Kidney capillary endothelial cell (primary cell): ENCODE data around the gene PTPN14.

ENCODE experiments used
- DNase-seq: peaks from one replicate; pipeline ENCODE4 v3.0.0-alpha.2; 2018; ENCODE audit warnings: low spot score

Gene PTPN14

GRCh38 chr1:214331827-214332423, 219.5 kb downstream of the PTPN14 start:
- peak; percentile 63 for DNase-seq

GRCh38 chr1:214331180-214331579, 220.2 kb downstream of the PTPN14 start:
- no peak for DNase-seq

- DNase-seq, result no peak
Measured at GRCh38 chr1:214330715-214331114, 220.7 kb downstream of the PTPN14 start.

- no peak for DNase-seq
Measured at GRCh38 chr1:214330222-214330621, 221.2 kb downstream of the PTPN14 start.

GRCh38 chr1:214329470-214330220, 221.8 kb downstream of the PTPN14 start:
- no peak for DNase-seq

GRCh38 chr1:214328770-214329469, 222.5 kb downstream of the PTPN14 start:
- DNase-seq, result peak; percentile 74

GRCh38 chr1:214327514-214327913, 223.9 kb downstream of the PTPN14 start:
- DNase-seq, result peak; percentile 50

GRCh38 chr1:214326406-214326805, 225.0 kb downstream of the PTPN14 start:
- no peak for DNase-seq

- DNase-seq, result no peak
Measured at GRCh38 chr1:214324896-214325800, 226.3 kb downstream of the PTPN14 start.

GRCh38 chr1:214321705-214322453, 229.5 kb downstream of the PTPN14 start:
- DNase-seq, result no peak

GRCh38 chr1:214319938-214320337, 231.5 kb downstream of the PTPN14 start:
- no peak for DNase-seq

GRCh38 chr1:214318956-214319736, 232.3 kb downstream of the PTPN14 start:
- DNase-seq, result no peak

GRCh38 chr1:214318356-214318755, 233.0 kb downstream of the PTPN14 start:
- DNase-seq, result no peak

GRCh38 chr1:214317734-214318133, 233.7 kb downstream of the PTPN14 start:
- no peak for DNase-seq

GRCh38 chr1:214317300-214317699, 234.1 kb downstream of the PTPN14 start:
- no peak for DNase-seq

GRCh38 chr1:214316593-214316992, 234.8 kb downstream of the PTPN14 start:
- DNase-seq, result no peak

GRCh38 chr1:214314178-214314843, 237.1 kb downstream of the PTPN14 start:
- DNase-seq, result no peak

GRCh38 chr1:214312530-214313051, 238.8 kb downstream of the PTPN14 start:
- DNase-seq, result no peak

- no peak for DNase-seq
Measured at GRCh38 chr1:214310777-214311690, 240.4 kb downstream of the PTPN14 start.
